UCSD-AML1 (cell line): ENCODE data around the gene GNAQ.
"Not testable (repeated sequence)": the region's sequence is repeated elsewhere in the genome, so short reads cannot be mapped to it uniquely, and the experiment has no call there.

ENCODE experiments used
- DNase-seq: peaks from one replicate; lab custom pipeline; 2025; ENCODE audit not compliant: unreplicated experiment; lab: John Stamatoyannopoulos, UW

Gene GNAQ

DNA sequence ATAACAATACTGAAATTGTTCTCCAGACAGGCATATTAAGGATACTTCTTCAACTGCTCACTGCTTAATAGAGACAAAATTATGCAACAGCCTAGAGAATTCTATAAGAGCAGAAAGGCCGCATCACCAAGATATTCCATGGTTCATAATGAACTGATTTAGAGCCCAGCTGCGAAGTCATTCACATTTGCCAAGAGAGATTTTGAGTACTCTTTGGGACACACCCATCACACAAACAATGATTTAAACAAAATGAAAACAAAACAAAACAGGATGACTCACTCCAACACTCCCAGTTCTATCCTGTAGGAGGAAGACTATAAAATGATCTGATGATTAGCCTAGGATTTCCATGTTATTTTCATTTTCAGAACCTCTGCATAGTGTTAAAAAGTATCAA lies 237.8 kb downstream of the GNAQ start:
- no peak for DNase-seq

DNA sequence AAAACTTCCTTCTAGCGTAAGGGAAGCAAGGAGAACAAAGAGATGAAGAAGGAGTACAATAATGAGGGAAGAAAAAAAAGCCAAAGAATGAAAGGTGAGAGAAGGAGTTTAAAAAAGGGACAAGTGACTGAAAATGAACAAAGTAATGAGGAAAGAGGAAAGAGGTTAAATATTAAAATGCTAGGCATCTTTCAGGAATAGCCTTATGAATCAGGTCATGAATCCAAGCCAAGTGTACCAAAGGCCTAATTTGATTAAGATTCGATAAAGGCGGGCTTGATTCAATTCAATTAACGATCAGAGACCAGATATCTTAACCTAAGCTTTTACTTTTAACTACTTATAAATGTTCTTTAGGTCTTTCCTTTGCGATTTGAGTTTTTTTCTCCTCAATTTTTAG lies 241.7 kb downstream of the GNAQ start:
- DNase-seq: no peak

DNA sequence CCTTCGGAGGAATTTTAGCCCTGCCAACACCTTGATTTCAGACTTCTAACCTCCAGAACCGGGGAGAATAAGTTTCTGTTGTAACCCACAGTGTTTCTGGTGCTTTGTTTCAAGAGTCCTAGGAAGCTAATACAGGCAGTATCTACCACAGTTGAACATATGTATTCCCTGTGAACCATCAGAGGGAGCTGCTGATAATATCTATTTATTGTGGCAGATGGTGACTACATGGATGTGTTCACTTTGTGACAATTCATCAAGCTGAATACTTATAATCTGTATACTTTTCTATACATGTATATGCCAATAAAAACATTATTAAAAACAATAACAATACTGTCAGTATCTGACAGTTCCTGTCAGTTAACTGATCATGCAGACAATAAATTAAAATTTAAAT lies 246.3 kb downstream of the GNAQ start:
- DNase-seq: no peak

DNA sequence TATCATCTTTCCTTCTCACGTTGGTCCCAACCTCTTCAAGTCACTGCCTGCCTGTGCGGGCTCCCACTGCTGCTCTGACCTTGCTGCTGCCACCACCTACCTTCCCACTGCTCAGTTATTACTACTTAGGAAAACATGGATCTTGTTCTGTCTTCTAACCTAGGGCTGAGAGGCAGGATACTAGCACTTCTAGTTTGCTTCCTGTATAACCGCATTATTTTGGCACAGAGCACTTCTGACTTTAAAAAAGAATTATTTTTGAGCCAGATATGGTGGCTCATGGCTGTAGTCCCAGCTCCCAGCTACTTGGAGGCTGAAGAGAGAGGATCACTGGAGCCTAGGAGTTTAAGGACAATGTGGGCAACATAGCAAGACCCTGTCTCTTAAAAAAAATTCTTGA lies 248.1 kb downstream of the GNAQ start:
- no peak for DNase-seq

DNA sequence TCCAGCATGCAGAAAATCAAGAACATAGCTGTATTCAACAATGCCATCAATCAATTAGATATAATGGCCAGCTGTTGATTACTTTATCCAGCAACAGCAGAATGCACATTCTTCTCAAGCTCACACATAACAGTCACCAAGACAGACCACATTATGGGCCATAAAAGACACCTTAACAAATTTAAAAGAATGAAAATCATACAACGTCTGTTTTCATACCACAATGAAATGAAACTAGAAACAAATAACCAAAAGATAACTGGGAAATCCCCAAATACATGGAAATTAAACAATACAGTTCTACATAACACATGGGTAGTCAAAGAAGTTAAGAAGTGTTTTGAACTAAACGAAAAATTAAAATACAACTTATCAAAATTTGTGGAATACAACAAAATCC lies 252.6 kb downstream of the GNAQ start:
- no peak for DNase-seq

DNA sequence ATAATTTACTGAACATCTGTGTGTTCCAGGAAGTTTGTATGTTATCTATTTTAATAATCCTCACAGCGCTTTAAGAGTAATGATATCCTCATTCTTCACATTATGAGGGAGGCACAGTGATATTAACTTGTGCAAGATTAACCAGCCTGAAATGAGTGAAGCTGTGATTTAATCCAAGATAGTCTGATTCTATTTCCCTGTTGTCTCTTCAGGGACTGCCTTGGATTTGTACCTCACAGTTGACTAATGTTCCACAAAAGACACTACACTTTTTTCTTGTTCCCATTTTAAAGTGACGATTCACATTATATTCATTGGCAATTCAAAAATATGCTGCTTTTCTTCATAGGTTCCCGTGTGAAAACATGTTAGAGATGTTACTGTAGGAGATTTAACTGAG lies 258.2 kb downstream of the GNAQ start:
- DNase-seq: no peak

DNA sequence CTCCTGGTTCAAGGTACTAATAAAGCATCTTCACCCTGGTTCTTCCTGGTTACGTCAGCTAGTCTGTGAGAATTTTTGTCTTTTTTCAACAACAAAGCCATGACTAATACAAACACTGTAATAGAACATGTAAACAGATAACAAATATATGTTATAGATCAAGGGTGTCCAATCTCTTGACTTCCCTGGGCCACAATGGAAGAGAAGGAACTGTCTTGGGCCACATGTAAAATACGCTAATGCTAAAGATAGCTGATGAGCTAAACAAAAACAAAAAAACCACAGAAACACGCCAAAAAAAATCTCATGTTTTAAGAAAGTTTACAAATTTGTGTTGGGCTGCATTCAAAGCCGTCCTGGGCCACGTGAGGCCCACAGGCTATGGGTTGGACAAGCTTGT lies 259.0 kb downstream of the GNAQ start:
- DNase-seq: no peak

DNA sequence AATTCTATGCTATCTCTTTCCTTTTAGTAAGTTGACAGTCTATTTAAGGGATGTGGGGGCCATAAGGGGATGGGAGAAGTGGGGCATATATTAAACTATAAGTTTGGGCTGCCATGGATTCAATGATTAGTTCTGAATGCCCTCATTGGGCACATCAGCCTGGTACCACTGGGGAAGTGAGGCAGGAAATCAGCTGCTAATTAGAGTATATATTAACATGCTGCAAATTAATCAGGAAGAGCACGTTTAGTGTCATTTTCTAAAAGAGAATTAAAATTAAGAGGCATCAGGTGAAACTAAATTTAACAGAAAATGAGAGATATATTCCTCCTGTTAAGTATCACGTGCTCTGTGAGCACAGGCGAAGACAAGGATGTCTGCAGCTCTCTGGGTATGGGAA lies 260.4 kb downstream of the GNAQ start:
- no peak for DNase-seq

DNA sequence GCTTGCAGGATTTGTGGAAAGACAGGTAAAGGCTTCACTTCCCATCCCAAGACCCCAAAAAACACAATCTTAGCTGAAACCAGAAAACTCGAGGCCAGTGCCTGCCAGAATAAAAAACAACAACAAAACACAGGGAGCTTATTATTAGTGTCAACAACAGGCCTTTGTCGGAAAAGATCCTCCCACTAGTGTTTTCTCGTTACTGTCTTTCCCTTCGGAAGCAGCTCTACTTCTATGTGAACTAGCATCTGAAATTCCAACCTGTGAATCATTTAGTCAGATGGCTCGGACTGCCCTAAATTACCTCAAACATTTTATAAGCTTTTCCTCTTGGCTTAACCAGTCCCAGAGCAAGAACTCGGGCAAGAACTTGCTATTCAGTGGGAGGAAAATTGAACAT lies 261.3 kb downstream of the GNAQ start:
- DNase-seq: no peak

DNA sequence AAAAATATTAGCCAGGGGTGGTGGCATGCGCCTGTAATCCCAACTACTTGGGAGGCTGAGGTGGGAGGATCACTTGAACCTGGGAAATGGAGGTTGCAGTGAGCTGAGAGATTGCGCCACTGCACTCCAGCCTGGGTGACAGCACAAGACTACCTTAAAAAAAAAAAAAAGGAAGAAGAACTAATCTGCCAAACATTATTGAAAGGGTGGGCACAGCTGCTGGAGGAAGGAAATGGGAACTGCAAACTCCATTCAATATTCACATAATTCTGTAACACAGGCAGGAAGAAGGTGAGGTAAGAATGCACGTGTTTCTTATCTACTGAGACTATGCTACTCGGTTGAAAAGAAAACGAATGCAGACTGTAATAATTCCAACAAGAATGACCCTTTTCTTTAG lies 262.4 kb downstream of the GNAQ start:
- DNase-seq: no peak

DNA sequence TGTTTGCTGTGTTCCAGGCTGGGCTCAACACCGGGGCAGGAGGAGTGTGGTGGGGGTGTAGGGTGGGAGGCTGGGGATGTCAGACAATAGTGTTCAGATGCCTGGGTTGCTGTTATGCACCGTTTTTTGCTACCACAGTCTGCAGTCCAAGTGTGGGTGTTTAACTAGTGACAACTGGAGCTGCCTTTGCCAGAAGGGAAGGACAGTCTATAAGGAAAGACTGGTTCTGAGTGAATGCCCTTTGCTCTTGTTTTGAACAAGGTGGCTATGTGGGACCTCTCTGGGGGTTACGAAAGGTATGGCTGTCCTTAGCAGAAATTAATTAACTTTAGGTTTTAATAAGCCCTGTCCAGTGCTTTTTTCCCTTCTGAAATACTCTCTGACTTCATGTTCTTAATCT lies 265.0 kb downstream of the GNAQ start:
- DNase-seq: no peak

DNA sequence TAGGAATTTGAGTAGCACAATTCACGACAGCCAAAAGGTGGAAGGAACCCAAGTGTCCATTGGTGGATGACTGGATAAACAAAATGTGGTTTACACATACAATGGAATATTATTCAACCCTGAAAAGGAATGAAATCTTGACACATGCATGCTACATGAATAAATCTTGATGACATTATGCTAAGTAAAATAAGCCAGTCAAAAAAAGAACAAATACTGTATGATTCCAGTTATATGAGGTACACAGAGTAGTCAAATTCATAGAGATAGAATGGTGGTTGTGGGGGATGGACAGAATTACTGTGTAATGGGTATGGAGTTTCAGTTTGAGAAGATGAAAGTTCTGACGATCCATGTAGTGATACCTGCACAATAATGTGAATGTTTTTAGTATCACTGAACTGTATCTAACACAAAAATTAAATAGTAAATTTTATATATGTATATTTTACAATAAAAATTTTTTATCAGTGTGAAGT lies 265.8 kb downstream of the GNAQ start:
- no peak for DNase-seq

DNA sequence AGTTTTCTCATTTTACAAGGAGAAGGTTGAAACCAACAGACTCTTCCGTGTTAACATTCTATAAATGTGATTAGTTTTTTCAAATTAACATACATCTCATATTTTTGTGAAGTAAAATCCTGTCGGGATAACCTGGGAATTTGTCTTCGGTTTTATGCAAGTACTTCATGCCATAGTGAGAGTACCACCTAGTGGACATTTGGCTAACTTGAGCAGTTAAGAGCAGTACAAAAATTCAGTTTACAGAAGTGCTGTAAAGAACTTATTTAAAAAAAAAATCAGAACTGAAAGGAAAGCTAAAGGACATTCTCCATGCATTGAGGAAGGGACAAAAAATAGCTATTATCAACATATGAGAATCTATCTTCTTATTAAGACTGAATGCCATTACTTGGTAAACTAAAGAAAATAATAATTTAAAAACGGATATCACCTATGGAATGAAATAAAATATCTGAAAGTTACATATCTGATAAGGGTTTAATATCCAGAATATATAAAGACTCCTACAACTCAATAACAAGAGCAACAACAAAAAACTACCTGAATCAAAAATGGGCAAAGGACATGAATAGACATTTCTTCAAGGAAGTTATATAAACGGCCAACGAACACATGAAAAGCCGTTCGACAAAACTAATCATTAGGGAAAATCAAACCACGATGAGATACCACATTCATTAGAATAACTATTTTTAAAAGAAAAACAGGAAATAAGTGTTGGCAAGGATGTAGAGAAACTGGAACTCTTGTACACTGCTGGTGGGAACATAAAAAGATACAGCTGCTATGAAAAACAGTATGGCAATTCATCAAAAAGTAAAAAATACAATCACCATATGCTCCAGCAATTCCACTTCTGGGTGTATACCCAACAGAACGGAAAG lies 266.5 kb downstream of the GNAQ start:
- DNase-seq: no peak

DNA sequence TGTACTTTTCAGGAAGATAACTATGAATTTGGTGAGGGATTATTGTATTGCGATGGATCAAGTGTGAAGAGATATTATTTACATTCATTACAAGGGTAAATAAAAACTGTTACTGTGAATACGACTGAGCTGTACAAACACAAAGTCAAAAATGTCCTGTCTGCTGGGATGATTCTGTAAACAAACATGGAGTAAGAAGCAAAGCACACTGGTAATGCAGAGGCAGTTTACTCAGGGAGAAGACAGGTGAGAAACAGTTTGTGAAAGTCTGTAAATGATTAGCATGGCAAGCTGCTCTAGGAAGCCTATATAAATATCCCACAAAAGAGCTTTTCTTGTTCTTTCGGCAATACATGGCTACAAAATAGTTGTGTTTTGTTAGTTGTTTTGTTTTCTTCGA lies 268.0 kb downstream of the GNAQ start:
- no peak for DNase-seq

DNA sequence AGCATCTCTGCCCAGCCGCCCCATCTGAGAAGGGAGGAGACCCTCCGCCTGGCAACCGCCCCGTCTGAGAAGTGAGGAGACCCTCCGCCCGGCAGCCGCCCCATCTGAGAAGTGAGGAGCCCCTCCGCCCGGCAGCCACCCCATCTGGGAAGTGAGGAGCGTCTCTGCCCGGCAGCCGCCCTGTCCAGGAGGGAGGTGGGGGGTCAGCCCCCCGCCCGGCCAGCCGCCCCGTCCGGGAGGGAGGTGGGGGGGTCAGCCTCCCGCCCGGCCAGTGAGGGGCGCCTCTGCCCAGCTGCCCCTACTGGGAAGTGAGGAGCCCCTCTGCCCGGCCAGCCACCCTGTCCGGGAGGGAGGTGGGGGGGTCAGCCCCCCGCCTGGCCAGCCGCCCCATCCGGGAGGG lies 270.7 kb downstream of the GNAQ start:
- DNase-seq: not testable (repeated sequence)

DNA sequence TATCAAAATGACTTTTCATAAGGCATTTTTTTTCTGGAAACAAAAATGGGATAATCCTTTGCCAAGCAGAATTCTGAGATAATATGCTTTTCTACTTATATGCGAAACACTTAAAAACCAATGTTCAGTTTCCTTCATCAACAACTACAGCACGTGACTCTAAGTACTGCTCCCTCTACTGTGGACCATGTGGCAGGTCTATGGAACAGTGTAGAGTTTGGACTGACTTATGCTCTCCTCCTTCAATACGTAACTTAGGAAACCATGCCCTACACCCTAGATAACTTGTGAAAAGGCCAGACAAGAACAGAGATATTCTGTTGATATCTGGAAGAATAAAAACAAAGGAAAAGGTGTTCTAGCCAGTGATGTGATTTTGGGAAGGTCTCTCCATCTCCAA lies 272.2 kb downstream of the GNAQ start:
- DNase-seq: no peak

DNA sequence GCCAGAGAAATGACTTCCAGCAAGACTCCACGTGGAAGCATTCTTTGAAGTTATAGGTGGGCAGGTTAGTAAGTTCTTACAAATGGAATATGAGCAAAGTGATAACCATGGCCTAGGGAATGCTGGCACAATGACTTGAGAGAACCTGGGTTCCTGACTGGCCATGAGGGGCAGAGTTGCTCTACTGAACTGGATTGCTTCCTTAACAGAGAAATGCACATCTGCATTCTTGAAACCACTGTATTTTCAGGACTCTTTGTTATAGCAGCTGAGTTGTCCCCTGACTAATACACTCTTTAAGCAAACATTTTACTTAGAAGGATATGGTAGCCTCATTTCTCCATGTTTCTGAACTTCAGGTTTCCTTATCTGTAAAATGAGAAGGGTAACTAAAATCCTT lies 275.2 kb downstream of the GNAQ start:
- no peak for DNase-seq

DNA sequence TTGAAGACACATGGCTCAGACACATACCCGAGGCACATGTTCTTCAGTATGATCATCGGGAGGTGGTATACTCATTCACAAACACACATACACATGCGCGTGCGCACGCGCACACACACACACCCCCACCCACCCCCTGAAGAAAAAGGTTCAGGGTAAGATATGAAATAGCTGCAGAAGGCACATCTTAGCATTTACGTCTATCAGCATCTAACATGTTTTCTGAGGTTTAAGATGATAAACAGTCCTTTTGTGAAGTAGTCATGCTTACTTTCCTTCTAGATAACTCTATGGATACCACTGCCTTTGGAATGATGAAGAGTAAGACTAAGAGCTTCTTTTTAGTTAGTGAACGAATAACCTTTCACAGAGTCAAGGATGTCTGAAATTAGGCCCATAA lies 278.4 kb downstream of the GNAQ start:
- no peak for DNase-seq

DNA sequence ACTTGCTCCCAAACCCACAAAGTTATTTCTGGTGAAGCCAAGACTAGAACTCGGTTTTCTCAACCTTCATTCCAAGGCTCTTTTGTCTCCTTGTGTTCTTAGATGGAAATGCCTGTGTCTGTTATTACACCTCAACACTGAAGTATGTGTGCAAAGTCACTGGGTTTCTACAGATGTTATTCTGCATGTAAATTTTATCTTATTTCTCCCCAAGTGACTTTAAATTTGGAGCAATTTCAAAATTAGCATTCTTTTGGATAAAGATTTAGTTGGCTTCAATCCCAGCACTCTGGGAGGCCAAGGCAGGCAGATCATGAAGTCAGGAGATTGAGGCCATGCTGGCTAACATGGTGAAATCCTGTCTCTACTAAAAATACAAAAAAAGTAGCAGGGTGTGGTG lies 279.1 kb downstream of the GNAQ start:
- DNase-seq: no peak

DNA sequence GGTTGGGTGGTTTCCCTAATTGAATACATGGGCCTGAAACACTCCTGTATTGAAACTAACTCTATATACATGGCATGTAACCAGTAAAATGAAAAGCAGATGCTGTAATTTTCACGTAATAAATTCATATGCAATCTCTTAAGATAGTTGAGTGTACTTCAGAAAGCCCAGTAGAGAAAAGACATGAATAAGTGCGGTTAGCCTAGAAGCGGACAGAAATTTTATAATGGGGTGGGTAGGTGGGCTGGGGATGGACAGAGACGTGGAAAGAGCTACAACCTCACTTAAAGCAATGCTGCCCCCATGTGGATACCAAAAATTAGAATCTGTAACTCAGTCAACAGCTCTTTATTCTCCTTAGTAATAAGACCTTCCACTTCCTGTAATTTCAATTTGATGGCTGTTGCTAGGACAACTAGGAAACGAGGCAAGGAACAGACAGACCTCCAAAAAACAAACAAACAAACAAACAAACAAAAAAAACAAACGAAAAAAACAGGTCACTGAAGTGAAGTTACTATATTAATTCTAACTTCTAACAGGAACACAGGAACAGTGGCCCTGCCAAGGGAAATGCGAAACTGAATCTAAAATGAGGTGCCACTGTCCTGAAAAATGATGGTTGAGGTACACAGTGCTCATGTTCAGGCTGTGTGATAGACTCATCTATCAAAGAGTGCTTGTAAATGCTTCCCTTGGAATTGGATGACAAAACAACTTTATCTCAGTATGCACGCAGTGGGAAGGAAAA lies 280.1 kb downstream of the GNAQ start:
- DNase-seq: no peak

DNA sequence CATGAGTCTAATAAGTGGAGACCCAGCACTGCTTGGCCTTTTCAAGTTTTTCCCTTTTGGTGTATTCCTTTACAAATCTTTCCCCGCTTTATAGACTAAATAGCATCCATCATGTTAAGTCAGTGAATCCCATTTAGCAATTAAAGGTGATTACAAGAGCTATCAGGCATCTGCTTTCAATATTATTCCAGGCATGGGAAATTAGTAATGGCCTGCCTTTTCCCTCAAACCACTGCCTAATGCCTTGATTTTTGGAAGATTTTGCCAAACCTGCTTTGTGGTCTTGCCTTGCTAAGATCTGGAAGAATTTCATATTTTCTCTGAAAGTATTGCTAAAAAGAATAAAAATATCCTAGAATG lies 280.6 kb downstream of the GNAQ start:
- DNase-seq: no peak

DNA sequence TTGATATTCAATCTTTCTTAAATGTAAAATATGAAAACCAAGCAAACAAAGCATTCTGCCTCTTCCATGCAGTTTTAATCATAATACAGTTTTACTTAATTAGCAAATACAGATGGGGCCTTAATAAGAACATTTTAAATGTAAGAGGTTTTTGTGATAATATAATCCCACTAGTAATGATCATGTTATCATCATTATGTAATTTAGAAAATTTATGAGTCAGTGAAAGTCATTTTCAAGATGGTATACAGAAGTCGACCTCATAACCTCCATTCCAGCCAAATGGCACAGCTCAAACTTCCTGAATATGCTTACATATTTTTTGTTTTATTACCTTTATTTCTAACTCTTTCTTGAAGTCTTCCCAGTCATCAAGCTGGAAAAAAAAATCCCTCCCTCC lies 281.3 kb downstream of the GNAQ start:
- no peak for DNase-seq
